IPS-15b (cell line): ENCODE results near the gene FKBP9.
"Not testable (repeated sequence)": the region's sequence is repeated elsewhere in the genome, so short reads cannot be mapped to it uniquely, and the experiment has no call there.

ENCODE experiments used
- H3K27me3 ChIP-seq: one replicate; pipeline ENCODE4 v1.6.1; 2013; ENCODE audit warnings: low read length; ENCODE audit not compliant: control insufficient read depth, insufficient read depth
- H3K36me3 ChIP-seq: one replicate; pipeline ENCODE4 v1.6.1; 2013; ENCODE audit warnings: low read length; ENCODE audit not compliant: control insufficient read depth, insufficient read depth
- H3K4me1 ChIP-seq: one replicate; pipeline ENCODE4 v1.6.1; 2013; ENCODE audit warnings: mild to moderate bottlenecking, low read length; ENCODE audit not compliant: control insufficient read depth, insufficient read depth
- H3K4me3 ChIP-seq: one replicate; pipeline ENCODE4 v1.5.1; 2013; ENCODE audit warnings: low read depth, low read length
- H3K9ac ChIP-seq: one replicate; pipeline ENCODE4 v1.6.1; 2013; ENCODE audit warnings: low read depth, mild to moderate bottlenecking, low read length
- H3K9me3 ChIP-seq: one replicate; pipeline ENCODE4 v1.6.1; 2013; ENCODE audit warnings: mild to moderate bottlenecking, low read length; ENCODE audit not compliant: control insufficient read depth, insufficient read depth

FKBP9 gene, protein sequence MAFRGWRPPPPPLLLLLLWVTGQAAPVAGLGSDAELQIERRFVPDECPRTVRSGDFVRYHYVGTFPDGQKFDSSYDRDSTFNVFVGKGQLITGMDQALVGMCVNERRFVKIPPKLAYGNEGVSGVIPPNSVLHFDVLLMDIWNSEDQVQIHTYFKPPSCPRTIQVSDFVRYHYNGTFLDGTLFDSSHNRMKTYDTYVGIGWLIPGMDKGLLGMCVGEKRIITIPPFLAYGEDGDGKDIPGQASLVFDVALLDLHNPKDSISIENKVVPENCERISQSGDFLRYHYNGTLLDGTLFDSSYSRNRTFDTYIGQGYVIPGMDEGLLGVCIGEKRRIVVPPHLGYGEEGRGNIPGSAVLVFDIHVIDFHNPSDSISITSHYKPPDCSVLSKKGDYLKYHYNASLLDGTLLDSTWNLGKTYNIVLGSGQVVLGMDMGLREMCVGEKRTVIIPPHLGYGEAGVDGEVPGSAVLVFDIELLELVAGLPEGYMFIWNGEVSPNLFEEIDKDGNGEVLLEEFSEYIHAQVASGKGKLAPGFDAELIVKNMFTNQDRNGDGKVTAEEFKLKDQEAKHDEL

GRCh38 chr7:32957326-32958045 is at the start of gene FKBP9:
Gene FKBP9 (plus strand): TSS chr7:32957440. CDS start chr7:32957574, 134 bp downstream.
- Histone ChIP-seq H3K9ac (peak within 1 kb of the TSS; percentile 37), H3K4me3 (peak within 1 kb of the TSS; percentile 84), H3K36me3 (no peaks in the 10 kb centered on the region), H3K27me3 (peaks cover 33% of the 10 kb centered on the region), H3K9me3 (no peaks in the 10 kb centered on the region), H3K4me1 (peaks cover 4% of the 10 kb centered on the region)

GRCh38 chr7:32910195-32910594 is 47.0 kb upstream of the FKBP9 start:
- H3K36me3 ChIP-seq = no peaks in the 10 kb centered on the region
- peaks cover 9% of the 10 kb centered on the region for H3K27me3 ChIP-seq

GRCh38 chr7:32914184-32914583 is 43.1 kb upstream of the FKBP9 start:
- H3K4me1 ChIP-seq = no peaks in the 10 kb centered on the region
- H3K9ac ChIP-seq = no peak overlapping the region
- peaks cover 24% of the 10 kb centered on the region for H3K27me3 ChIP-seq
- no peak overlapping the region for H3K4me3 ChIP-seq
- H3K9me3 ChIP-seq = no peaks in the 10 kb centered on the region
- no peaks in the 10 kb centered on the region for H3K36me3 ChIP-seq

More at GRCh38 chr7:32910195-32910594, 47.0 kb upstream of the FKBP9 start:
- Histone ChIP-seq H3K9me3 (no peaks in the 10 kb centered on the region), H3K4me1 (no peaks in the 10 kb centered on the region), H3K4me3 (no peak overlapping the region), H3K9ac (no peak overlapping the region)

DNA sequence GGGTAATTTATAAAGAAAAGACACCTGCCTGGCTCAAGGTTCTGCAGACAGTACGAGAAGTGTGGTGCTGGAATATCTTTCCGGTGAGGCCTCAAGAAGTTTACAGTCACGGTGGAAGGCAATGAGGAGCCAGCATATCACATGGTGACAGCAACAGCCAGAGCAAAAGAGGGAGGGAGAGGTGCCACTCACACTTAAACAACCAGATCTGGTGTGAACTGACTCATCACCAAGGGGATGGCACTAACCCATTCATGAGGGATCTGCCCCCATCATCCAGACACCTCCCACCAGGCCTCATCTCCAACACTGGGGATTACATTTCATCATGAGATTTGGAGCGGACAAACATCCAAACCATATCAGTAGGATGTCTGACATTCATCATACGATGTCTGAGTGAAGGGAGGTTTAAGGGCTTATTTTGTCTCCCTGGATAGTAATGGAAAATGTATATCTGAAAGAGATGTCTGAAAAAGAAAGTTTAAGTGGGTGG is 42.2 kb upstream of the FKBP9 start:
- Histone ChIP-seq H3K4me1 (no peaks in the 10 kb centered on the region), H3K4me3 (no peak overlapping the region), H3K9ac (no peak overlapping the region), H3K9me3 (no peaks in the 10 kb centered on the region), H3K27me3 (peaks cover 21% of the 10 kb centered on the region), H3K36me3 (no peaks in the 10 kb centered on the region)

DNA sequence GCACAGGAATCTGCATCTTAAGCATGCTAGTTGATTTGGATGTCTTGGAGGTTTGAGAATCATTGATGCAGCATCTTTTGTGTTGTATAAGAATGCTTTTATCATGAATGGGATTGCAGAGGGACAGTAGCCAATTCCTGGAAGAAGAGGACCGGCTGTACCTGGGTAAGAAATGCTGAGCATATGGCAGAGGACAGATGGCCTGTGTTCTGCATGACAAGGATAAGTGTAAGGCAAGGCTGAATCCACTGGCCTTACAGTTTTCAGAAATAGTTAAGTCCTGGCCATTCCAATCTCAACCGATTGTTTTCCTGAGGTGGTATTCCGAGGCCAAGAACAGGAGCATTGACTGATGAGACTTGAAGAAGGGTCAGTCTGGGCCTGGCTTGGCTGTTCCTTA is 41.2 kb upstream of the FKBP9 start:
- Histone ChIP-seq H3K4me1 (no peaks in the 10 kb centered on the region), H3K36me3 (no peaks in the 10 kb centered on the region), H3K27me3 (peaks cover 19% of the 10 kb centered on the region), H3K9ac (no peak overlapping the region), H3K4me3 (no peak overlapping the region), H3K9me3 (no peaks in the 10 kb centered on the region)

GRCh38 chr7:32916994-32917393 is 40.2 kb upstream of the FKBP9 start:
- H3K4me1 ChIP-seq, H3K36me3 ChIP-seq: not testable (repeated sequence)

GRCh38 chr7:32921896-32922295 is 35.3 kb upstream of the FKBP9 start:
- no peak overlapping the region for H3K9ac ChIP-seq

More at GRCh38 chr7:32916994-32917393, 40.2 kb upstream of the FKBP9 start:
- H3K9me3 ChIP-seq, H3K4me3 ChIP-seq, H3K9ac ChIP-seq: not testable (repeated sequence)
- H3K27me3 ChIP-seq = peaks cover 19% of the 10 kb centered on the region

GRCh38 chr7:32928785-32929298 is 28.4 kb upstream of the FKBP9 start:
- Histone ChIP-seq H3K27me3 (peaks cover 52% of the 10 kb centered on the region), H3K9me3 (no peaks in the 10 kb centered on the region), H3K4me1 (no peaks in the 10 kb centered on the region), H3K9ac (no peak overlapping the region), H3K4me3 (no peak overlapping the region), H3K36me3 (no peaks in the 10 kb centered on the region)

More at GRCh38 chr7:32921896-32922295, 35.3 kb upstream of the FKBP9 start:
- Histone ChIP-seq H3K4me3 (no peak overlapping the region), H3K9me3 (no peaks in the 10 kb centered on the region), H3K27me3 (peaks cover 19% of the 10 kb centered on the region), H3K36me3 (no peaks in the 10 kb centered on the region), H3K4me1 (no peaks in the 10 kb centered on the region)

DNA sequence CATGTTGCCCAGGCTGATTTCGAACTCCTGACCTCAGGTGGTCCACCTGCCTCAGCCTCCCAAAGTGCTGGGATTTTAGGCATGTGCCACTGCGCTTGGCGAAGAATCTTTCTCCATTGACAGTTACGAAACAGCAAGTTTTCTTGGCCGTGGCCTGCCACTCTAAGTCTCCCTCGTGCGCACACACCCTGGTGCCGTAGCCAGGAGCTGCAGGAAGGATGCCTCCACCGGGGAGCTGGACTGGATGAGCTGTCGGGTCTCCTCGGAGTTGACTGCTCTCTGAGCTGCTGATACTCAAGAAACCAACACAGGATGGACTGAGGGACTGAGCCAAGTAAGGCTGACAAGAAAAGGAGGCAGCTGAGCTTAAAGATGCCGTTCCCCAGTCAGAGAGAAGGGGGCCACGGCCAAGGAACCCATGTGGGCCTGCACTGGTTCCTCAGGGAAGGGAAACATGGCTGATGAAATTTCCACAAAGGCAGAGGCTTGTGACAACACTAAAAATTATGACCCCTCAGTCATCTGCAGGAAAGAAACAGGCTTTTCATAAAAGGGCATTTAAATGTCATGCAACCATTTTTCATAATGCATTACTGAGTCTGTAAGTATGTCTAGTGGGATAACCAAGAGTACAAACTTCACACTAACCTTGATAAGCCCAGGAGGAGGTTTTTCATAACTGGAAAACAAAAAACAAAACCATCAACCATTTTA is 27.7 kb upstream of the FKBP9 start:
- Histone ChIP-seq H3K27me3 (peaks cover 59% of the 10 kb centered on the region), H3K4me1 (no peaks in the 10 kb centered on the region), H3K9me3 (no peaks in the 10 kb centered on the region), H3K4me3 (no peak overlapping the region), H3K9ac (no peak overlapping the region), H3K36me3 (no peaks in the 10 kb centered on the region)

GRCh38 chr7:32930378-32930777 is 26.9 kb upstream of the FKBP9 start:
- Histone ChIP-seq H3K9ac (no peak overlapping the region), H3K36me3 (no peaks in the 10 kb centered on the region), H3K4me3 (no peak overlapping the region), H3K9me3 (no peaks in the 10 kb centered on the region), H3K27me3 (peaks cover 55% of the 10 kb centered on the region), H3K4me1 (no peaks in the 10 kb centered on the region)

DNA sequence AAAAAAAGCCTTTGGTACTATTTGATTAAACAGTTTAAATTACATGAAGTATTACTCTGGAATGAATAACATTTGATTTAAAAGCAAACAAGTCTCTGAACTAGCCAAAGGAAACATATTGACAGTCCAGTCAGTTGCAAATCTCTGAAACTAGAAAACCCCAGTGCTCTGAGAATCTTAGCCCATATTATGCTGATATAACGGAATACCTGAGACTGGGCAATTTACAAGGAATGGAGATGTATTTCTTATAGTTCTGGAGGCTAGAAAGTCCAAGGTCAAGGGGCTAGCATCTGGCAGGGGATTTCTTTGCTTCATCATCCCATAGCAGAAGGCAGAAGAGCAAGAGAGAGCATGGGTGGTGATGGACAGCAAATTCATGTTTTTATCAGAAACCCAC is 21.7 kb upstream of the FKBP9 start:
- Histone ChIP-seq H3K27me3 (peaks cover 76% of the 10 kb centered on the region), H3K4me1 (no peaks in the 10 kb centered on the region), H3K9me3 (no peaks in the 10 kb centered on the region), H3K4me3 (no peak overlapping the region), H3K36me3 (no peaks in the 10 kb centered on the region), H3K9ac (no peak overlapping the region)
